Right ventricle myocardium inferior (tissue), 1 donor: ENCODE data around the gene LRFN4. TPM values are rescaled to one million over a fixed set of nuclear protein-coding genes. Genes with fewer than 3 reads are reported as not detected.
A peak's percentile ranks its signal among the peaks of the same experiment; 100 is the strongest.

ENCODE experiments used
- ATAC-seq: fragments of 200-7000 bp; cut with Tn5 transposase; one replicate; pipeline ENCODE4 v1.9.1; 2020; ENCODE audit warnings: mild to moderate bottlenecking, moderate library complexity
- DNase-seq: peaks from one replicate; pipeline ENCODE4 v3.0.0; 2021; ENCODE audit errors: missing footprints
- intact Hi-C: fragments of 100-400 bp; cut with DNase I; formaldehyde crosslinking; loops from one replicate; pipeline ENCODE4 v1.11.0; 2022
- total RNA-seq: library from RNA; stranded (reverse); fragmentation: NEBNext Ultra II Directional; extraction: Animal tissue kit (Norgen Biotek cat#: 25700); gene quantifications from one replicate; pipeline ENCODE4 v1.2.1, GENCODE V29; 2021
- donor health status: DM: no; HTN: yes; CAD: no; lungs with severe emphysema.

The LRFN4 gene
- total RNA-seq, 1 donor from 2014 or later = 24.7 TPM

- ATAC-seq (no peak), DNase-seq (no peak)
- intact Hi-C loops = no loop called here
Observed at GRCh38 chr11:66905631-66906030, 48.8 kb downstream of the LRFN4 start.

- DNase-seq (no peak), ATAC-seq (no peak)
- intact Hi-C loops = no loop called here
Observed at GRCh38 chr11:66906061-66906733, 49.3 kb downstream of the LRFN4 start.

GRCh38 chr11:66907751-66908630 is 51.1 kb downstream of the LRFN4 start:
- ATAC-seq = peak; percentile 51
- intact Hi-C loops = no loop called here
- DNase-seq = no peak

- intact Hi-C loops = no loop called here
- DNase-seq (no peak), ATAC-seq (no peak)
Observed at GRCh38 chr11:66909181-66909580, 52.3 kb downstream of the LRFN4 start.

- no peak for ATAC-seq
Observed at GRCh38 chr11:66910016-66910415, 53.2 kb downstream of the LRFN4 start.

More at GRCh38 chr11:66910016-66910415, 53.2 kb downstream of the LRFN4 start:
- DNase-seq = no peak
- intact Hi-C loops = no loop called here

Other genes starting within 250 kb of the LRFN4 start
- gene RBM14, start 240.4 kb upstream of the LRFN4 start, total RNA-seq = 30.1 TPM
- gene RBM4, start 218.4 kb upstream of the LRFN4 start, total RNA-seq = 72.1 TPM
- gene RBM4B, start 179.2 kb upstream of the LRFN4 start, total RNA-seq = 14.0 TPM
- gene SPTBN2, start 127.8 kb upstream of the LRFN4 start, total RNA-seq = 0.95 TPM
- 5.6 TPM for gene RCE1, start 13.6 kb upstream of the LRFN4 start, total RNA-seq
- gene PC, start 101.3 kb downstream of the LRFN4 start, total RNA-seq = 7.5 TPM
- not detected for gene C11orf86, start 118.2 kb downstream of the LRFN4 start, total RNA-seq
- gene SYT12, start 166.1 kb downstream of the LRFN4 start, total RNA-seq = 0.32 TPM
- gene RHOD, start 199.8 kb downstream of the LRFN4 start, total RNA-seq = 62.5 TPM